Limb (tissue), 2 donors: ENCODE results near the gene TXNL4B.

Experiments
- DNase-seq, 2 donors: peaks; one replicate each; pipeline ENCODE4 v3.0.0-alpha.2; 2016; ENCODE audit errors: extremely low spot score in 2 of 2

Gene TXNL4B

GRCh38 chr16:72093448-72094265, at the start of gene TXNL4B, which contains the start of gene DHX38:
Gene TXNL4B (minus strand): TSS chr16:72093620. CDS start chr16:72090749, 2,871 bp downstream.
Gene DHX38 (plus strand): TSS chr16:72093847. CDS start chr16:72096158, 2,311 bp downstream.
- peak; percentile 94 to 100 for DNase-seq

- DNase-seq = no peak
Observed at GRCh38 chr16:72142476-72142875, 49.1 kb upstream of the TXNL4B start.

- no peak for DNase-seq
Observed at GRCh38 chr16:72139908-72140307, 46.5 kb upstream of the TXNL4B start.

GRCh38 chr16:72138064-72138572, 44.7 kb upstream of the TXNL4B start:
- no peak for DNase-seq

GRCh38 chr16:72137380-72138063, 44.1 kb upstream of the TXNL4B start:
- DNase-seq = no peak

GRCh38 chr16:72134507-72134906, 41.1 kb upstream of the TXNL4B start:
- no peak for DNase-seq

GRCh38 chr16:72132726-72133125, 39.3 kb upstream of the TXNL4B start:
- DNase-seq = no peak

GRCh38 chr16:72131036-72131435, 37.6 kb upstream of the TXNL4B start:
- DNase-seq = no peak

- no peak for DNase-seq
Observed at GRCh38 chr16:72129976-72130656, 36.7 kb upstream of the TXNL4B start.

GRCh38 chr16:72128701-72129100, 35.3 kb upstream of the TXNL4B start:
- DNase-seq = no peak

GRCh38 chr16:72126429-72126765, 33.0 kb upstream of the TXNL4B start:
- no peak for DNase-seq

- no peak for DNase-seq
Observed at GRCh38 chr16:72125635-72126428, 32.4 kb upstream of the TXNL4B start.

- peak; percentile 74 to 84 for DNase-seq
Observed at GRCh38 chr16:72124761-72125634, 31.6 kb upstream of the TXNL4B start.

- DNase-seq = no peak
Observed at GRCh38 chr16:72124148-72124547, 30.7 kb upstream of the TXNL4B start.

GRCh38 chr16:72123426-72123825, 30.0 kb upstream of the TXNL4B start:
- DNase-seq = no peak

- DNase-seq = no peak
Observed at GRCh38 chr16:72122916-72123315, 29.5 kb upstream of the TXNL4B start.

- no peak for DNase-seq
Observed at GRCh38 chr16:72122308-72122707, 28.9 kb upstream of the TXNL4B start.

- DNase-seq = no peak
Observed at GRCh38 chr16:72120026-72120425, 26.6 kb upstream of the TXNL4B start.

GRCh38 chr16:72113616-72113945, 20.2 kb upstream of the TXNL4B start:
- DNase-seq = no peak

GRCh38 chr16:72112906-72113615, 19.6 kb upstream of the TXNL4B start:
- DNase-seq = no peak
